A549 (cell line): ENCODE data around the gene SEC63. TPM values are rescaled to one million over a fixed set of nuclear protein-coding genes. Genes with fewer than 3 reads are reported as not detected.

Source experiments
- ATAC-seq, 2 experiments: fragments of 200-7000 bp in 1 of 2; fragments of >200 bp in 1 of 2; cut with Nextera tagmentation in 1 of 2; cut with Tn5 transposase in 1 of 2; 3 replicates each; pipeline versions ENCODE4 v1.8.0 to v1.9.1; 2018 to 2020; ENCODE audit warnings: mild to moderate bottlenecking in 1 of 2, moderate library complexity in 1 of 2
- CTCF ChIA-PET: fragments of 300-600 bp; sonication (Branson Sonifier 250); formaldehyde crosslinking; extraction: SDS; loops from one replicate; lab custom pipeline; 2021; ENCODE audit warnings: antibody characterized with exemption, inconsistent platforms; lab: Yijun Ruan, JAX
- POLR2A ChIA-PET: fragments of 350-600 bp; formaldehyde crosslinking; extraction: SDS; loops from one replicate; lab custom pipeline; 2021; ENCODE audit warnings: antibody characterized with exemption, inconsistent platforms; lab: Yijun Ruan, JAX
- DNase-seq, 2 experiments: peaks; one replicate each; pipeline versions ENCODE4 v3.0.0 to v3.0.0-alpha.2; 2011 to 2016; ENCODE audit warnings: low read depth in 1 of 2, low spot score in 1 of 2
- FAIRE-seq: peaks from 2 replicates; lab custom pipeline; 2011; peaks lifted over from hg19 to GRCh38; lab: Jason Lieb, UNC
- H3K27ac ChIP-seq, 2 experiments: fragments of >200 bp; sonication (Bioruptor Twin); formaldehyde crosslinking; 3 replicates each; pipeline ENCODE4 v1.5.1; 2016 to 2017
- H3K4me1 ChIP-seq: fragments of >200 bp; sonication (Bioruptor Twin); formaldehyde crosslinking; 3 replicates; pipeline ENCODE4 v1.6.1; 2016
- H3K4me2 ChIP-seq: fragments of >200 bp; sonication (Bioruptor Twin); formaldehyde crosslinking; 3 replicates; pipeline ENCODE4 v1.6.1; 2016
- H3K4me3 ChIP-seq: fragments of >200 bp; sonication (Bioruptor Twin); formaldehyde crosslinking; 3 replicates; pipeline ENCODE4 v1.5.1; 2016
- H3K9me3 ChIP-seq: fragments of >200 bp; sonication (Bioruptor Twin); formaldehyde crosslinking; 3 replicates; pipeline ENCODE4 v1.6.1; 2016
- ATOH8 ChIP-seq: fragments of 250-450 bp; sonication (Bioruptor Pico); IDR thresholded peaks from 2 replicates; pipeline ENCODE4 v1.5.0; 2020; ENCODE audit warnings: low read depth, mild to moderate bottlenecking, moderate library complexity
- BHLHE40 ChIP-seq: IDR thresholded peaks from 2 replicates; pipeline ENCODE4 v1.6.1; 2012; ENCODE audit warnings: low read depth, low read length, inconsistent platforms
- E2F6 ChIP-seq: IDR thresholded peaks from 2 replicates; pipeline ENCODE4 v1.6.1; 2012; ENCODE audit warnings: low read depth, borderline replicate concordance
- EHMT2 ChIP-seq: fragments of 200-600 bp; sonication (generic); IDR thresholded peaks from 2 replicates; pipeline ENCODE4 v1.6.1; 2016; ENCODE audit warnings: antibody characterized with exemption, low read depth, mild to moderate bottlenecking, moderate library complexity
- ESRRA ChIP-seq: fragments of 150-350 bp; IDR thresholded peaks from 2 replicates; pipeline ENCODE4 v1.6.1; 2014; ENCODE audit warnings: mild to moderate bottlenecking, low read length, borderline replicate concordance
- GATA3 ChIP-seq: IDR thresholded peaks from 2 replicates; pipeline ENCODE4 v1.6.1; 2012; ENCODE audit warnings: borderline replicate concordance
- KDM5A ChIP-seq: fragments of 200-600 bp; sonication (generic); IDR thresholded peaks from 2 replicates; pipeline ENCODE4 v1.6.1; 2016; ENCODE audit warnings: antibody characterized with exemption, mild to moderate bottlenecking
- NFE2L2 ChIP-seq: fragments of 150-350 bp; conservative IDR thresholded peaks from 2 replicates; pipeline ENCODE4 v1.6.1; 2014; ENCODE audit warnings: low read length
- NR3C1 ChIP-seq: fragments of >200 bp; sonication (Bioruptor Twin); formaldehyde crosslinking; IDR thresholded peaks from 3 replicates; pipeline ENCODE4 v1.6.1; 2017
- RCOR1 ChIP-seq: fragments of 150-350 bp; IDR thresholded peaks from 2 replicates; pipeline ENCODE4 v1.6.1; 2014; ENCODE audit warnings: antibody characterized with exemption, low read length, low read depth
- REST ChIP-seq: fragments of 200-600 bp; sonication (generic); IDR thresholded peaks from 2 replicates; pipeline ENCODE4 v1.6.1; 2016; ENCODE audit warnings: antibody characterized with exemption, mild to moderate bottlenecking, moderate library complexity
- RFX5 ChIP-seq: fragments of 450-650 bp; IDR thresholded peaks from 2 replicates; pipeline ENCODE4 v1.7.1; 2014; ENCODE audit warnings: antibody characterized with exemption, mild to moderate bottlenecking, moderate library complexity
- TFCP2L1 ChIP-seq: fragments of 250-450 bp; sonication (Bioruptor Pico); IDR thresholded peaks from 2 replicates; pipeline ENCODE4 v1.5.0; 2021; ENCODE audit warnings: mild to moderate bottlenecking
- ZC3H11A ChIP-seq: fragments of 450-650 bp; IDR thresholded peaks from 2 replicates; pipeline ENCODE4 v1.6.1; 2014; ENCODE audit warnings: antibody characterized with exemption, mild to moderate bottlenecking
- ZNF302 ChIP-seq: fragments of 250-450 bp; sonication (Bioruptor Pico); IDR thresholded peaks from 2 replicates; pipeline ENCODE4 v1.9.0; 2021; ENCODE audit warnings: inconsistent platforms, mild to moderate bottlenecking, moderate library complexity
- WGBS: methylation state at CpG from one replicate; pipeline ENCODE4 v1.1.6; 2017; ENCODE audit errors: missing lambda C conversion rate; 5-methylcytosine and 5-hydroxymethylcytosine counted together
- polyA plus RNA-seq, 4 experiments: library from polyadenylated mRNA; depleted of rRNA in 3 of 4; stranded (reverse); fragments of >200 nt; fragmentation: RNase III in 1 of 4; extraction: RNeasy Plus Mini Kit Qiagen cat#74134 plus additional on column Dnase treatment in 1 of 4; gene quantifications; 2 replicates in 3 of 4; 3 replicates in 1 of 4; pipeline ENCODE4 v1.2.3, GENCODE V29; 2011 to 2017
- TF ChIP-seq, protein P1 (sequence below): fragments of 150-350 bp; IDR thresholded peaks from 2 replicates; pipeline ENCODE4 v1.6.1; 2014; ENCODE audit warnings: low read depth, mild to moderate bottlenecking, low read length
- TF ChIP-seq, protein P2 (sequence below): fragments of 250-450 bp; sonication (Bioruptor Pico); IDR thresholded peaks from 2 replicates; pipeline ENCODE4 v1.5.0; 2021; ENCODE audit warnings: mild to moderate bottlenecking, moderate library complexity, borderline replicate concordance

SEC63 gene
- polyA plus RNA-seq, 2 of the 4 experiments (the other 2 are of a cell fraction): 23.0 to 69.3 TPM

GRCh38 chr6:107942142-107942541 lies 15.9 kb downstream of the SEC63 start:
- Histone ChIP-seq H3K4me3 (no peak overlapping the region), H3K4me1 (no peaks in the 10 kb centered on the region; the same call in 2 of the 3 replicates), H3K9me3 (no peaks in the 10 kb centered on the region), H3K27ac (no peak overlapping the region), H3K4me2 (no peak overlapping the region)
- WGBS: 79% methylated on average over 4 of the region's 4 CpGs
- ChIA-PET POLR2A (no interaction called here), CTCF (interaction anchor here (0.6 kb wide), 1 partner anchor 12 kb away, joined by 3 read pairs; no protein-coding TSS in a partner anchor)
- TF ChIP-seq RFX5 (no peak), TFCP2L1 (no peak), RCOR1 (no peak), NFE2L2 (no peak), EHMT2 (no peak)
- TF ChIP-seq, protein P1, sequence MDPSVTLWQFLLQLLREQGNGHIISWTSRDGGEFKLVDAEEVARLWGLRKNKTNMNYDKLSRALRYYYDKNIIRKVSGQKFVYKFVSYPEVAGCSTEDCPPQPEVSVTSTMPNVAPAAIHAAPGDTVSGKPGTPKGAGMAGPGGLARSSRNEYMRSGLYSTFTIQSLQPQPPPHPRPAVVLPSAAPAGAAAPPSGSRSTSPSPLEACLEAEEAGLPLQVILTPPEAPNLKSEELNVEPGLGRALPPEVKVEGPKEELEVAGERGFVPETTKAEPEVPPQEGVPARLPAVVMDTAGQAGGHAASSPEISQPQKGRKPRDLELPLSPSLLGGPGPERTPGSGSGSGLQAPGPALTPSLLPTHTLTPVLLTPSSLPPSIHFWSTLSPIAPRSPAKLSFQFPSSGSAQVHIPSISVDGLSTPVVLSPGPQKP: no peak
- TF ChIP-seq, protein P2, sequence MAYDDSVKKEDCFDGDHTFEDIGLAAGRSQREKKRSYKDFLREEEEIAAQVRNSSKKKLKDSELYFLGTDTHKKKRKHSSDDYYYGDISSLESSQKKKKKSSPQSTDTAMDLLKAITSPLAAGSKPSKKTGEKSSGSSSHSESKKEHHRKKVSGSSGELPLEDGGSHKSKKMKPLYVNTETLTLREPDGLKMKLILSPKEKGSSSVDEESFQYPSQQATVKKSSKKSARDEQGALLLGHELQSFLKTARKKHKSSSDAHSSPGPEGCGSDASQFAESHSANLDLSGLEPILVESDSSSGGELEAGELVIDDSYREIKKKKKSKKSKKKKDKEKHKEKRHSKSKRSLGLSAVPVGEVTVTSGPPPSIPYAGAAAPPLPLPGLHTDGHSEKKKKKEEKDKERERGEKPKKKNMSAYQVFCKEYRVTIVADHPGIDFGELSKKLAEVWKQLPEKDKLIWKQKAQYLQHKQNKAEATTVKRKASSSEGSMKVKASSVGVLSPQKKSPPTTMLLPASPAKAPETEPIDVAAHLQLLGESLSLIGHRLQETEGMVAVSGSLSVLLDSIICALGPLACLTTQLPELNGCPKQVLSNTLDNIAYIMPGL (CRISPR knock-in tag): no peak
- ATAC-seq (no peak), DNase-seq (no peak), FAIRE-seq (no peak)

DNA sequence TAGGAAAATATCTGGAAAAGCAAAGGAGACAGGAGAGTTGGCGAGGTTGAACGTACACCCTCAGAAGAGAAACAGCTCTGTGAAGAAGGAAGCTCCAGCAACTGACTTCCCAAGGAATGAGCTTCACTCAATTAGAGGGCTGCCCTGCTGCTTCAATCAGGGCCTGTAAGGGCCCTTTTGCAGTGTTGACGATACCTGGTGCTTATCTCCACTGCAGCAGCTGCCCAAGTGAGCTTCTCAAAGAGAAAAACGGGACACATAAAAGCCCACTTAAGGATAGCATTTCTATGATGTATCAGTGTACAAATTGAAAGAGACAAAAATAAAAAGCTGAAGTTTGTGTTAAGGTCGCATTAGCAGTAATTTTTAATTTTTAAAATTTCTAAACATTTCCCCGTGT lies 16.4 kb downstream of the SEC63 start:
- Histone ChIP-seq H3K9me3 (no peaks in the 10 kb centered on the region), H3K4me1 (no peaks in the 10 kb centered on the region; the same call in 2 of the 3 replicates), H3K4me2 (no peak overlapping the region), H3K27ac (no peak overlapping the region), H3K4me3 (no peak overlapping the region)
- POLR2A ChIA-PET: no interaction called here
- no peak for DNase-seq
- WGBS: 91% methylated on average over 6 of the region's 6 CpGs
- no peak for ATAC-seq
- TF ChIP-seq ATOH8 (no peak), ZNF302 (CRISPR knock-in tag) (no peak), GATA3 (no peak), REST (no peak), E2F6 (no peak), NR3C1 (no peak), BHLHE40 (no peak), KDM5A (no peak), ZC3H11A (no peak), ESRRA (no peak)
- TF ChIP-seq, protein P2 (CRISPR knock-in tag): no peak
- CTCF ChIA-PET: no interaction called here
- no peak for FAIRE-seq
